ENCODE results near the gene ACAP2. TPM values are rescaled to one million over a fixed set of nuclear protein-coding genes. Genes with fewer than 3 reads are reported as not detected.
"Not testable (repeated sequence)": the region's sequence is repeated elsewhere in the genome, so short reads cannot be mapped to it uniquely, and the experiment has no call there.

The ACAP2 gene
- total RNA-seq, 1 donor from 2014 or later: 20.4 TPM

DNA sequence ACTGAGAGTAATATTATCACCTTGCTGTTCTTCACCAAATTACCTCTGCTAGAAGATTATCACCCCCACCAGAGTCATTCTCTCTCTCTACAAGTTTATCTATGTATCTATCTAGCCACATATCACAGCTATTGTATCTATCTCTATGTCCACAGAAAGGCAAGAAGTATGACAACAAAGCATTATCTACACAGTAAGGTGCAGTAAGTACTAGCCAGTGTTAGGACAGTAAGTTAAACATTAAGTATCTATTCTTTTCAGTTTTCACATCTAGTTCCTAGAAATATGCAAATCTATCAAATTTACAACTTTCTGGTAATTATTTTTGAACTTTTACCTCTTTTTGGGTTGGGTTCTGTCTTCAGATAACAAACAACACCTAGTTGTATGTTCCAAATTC is 145.4 kb downstream of the ACAP2 start:
- intact Hi-C loops (cut with DNase I): no loop called here
- peaks cover 22 to 28% of the 10 kb centered on the region in 2 donors for H3K36me3 ChIP-seq
- H3K4me3 ChIP-seq: no peak overlapping the region
- H3K4me1 ChIP-seq: no peaks in the 10 kb centered on the region
- TF ChIP-seq, protein P1, sequence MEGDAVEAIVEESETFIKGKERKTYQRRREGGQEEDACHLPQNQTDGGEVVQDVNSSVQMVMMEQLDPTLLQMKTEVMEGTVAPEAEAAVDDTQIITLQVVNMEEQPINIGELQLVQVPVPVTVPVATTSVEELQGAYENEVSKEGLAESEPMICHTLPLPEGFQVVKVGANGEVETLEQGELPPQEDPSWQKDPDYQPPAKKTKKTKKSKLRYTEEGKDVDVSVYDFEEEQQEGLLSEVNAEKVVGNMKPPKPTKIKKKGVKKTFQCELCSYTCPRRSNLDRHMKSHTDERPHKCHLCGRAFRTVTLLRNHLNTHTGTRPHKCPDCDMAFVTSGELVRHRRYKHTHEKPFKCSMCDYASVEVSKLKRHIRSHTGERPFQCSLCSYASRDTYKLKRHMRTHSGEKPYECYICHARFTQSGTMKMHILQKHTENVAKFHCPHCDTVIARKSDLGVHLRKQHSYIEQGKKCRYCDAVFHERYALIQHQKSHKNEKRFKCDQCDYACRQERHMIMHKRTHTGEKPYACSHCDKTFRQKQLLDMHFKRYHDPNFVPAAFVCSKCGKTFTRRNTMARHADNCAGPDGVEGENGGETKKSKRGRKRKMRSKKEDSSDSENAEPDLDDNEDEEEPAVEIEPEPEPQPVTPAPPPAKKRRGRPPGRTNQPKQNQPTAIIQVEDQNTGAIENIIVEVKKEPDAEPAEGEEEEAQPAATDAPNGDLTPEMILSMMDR (IDR thresholded peaks at IDR 0.05): no peak
- H3K27ac ChIP-seq: no peak overlapping the region
- H3K27me3 ChIP-seq: no peaks in the 10 kb centered on the region
- DNase-seq (ENCODE audit: low spot score in 2 of 2): no peak
- H3K9me3 ChIP-seq: no peaks in the 10 kb centered on the region

DNA sequence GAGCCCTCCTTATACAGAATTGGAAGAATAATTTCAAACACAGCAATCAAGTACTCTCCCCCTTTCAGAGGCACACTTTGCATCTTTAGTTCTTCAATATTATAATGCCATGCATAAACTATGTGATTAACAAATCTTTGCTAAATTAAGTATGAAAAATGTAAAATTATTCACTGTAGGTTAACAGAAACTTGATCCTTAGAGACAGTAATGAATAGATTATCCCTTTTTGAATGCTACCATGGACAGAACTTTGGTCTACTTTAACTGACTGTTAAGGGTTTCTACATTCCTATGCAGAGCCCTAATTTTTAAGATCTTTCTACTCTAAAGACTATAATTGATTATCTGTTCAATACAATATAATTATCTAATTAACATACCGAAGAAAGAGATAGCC is 146.2 kb downstream of the ACAP2 start:
- no peaks in the 10 kb centered on the region for H3K27me3 ChIP-seq
- H3K9me3 ChIP-seq: no peaks in the 10 kb centered on the region
- intact Hi-C loops (cut with DNase I): no loop called here
- TF ChIP-seq, protein P1 (IDR thresholded peaks at IDR 0.05): no peak
- H3K27ac ChIP-seq: no peak overlapping the region
- no peaks in the 10 kb centered on the region for H3K4me1 ChIP-seq
- H3K4me3 ChIP-seq: no peak overlapping the region
- H3K36me3 ChIP-seq: peaks cover 22 to 24% of the 10 kb centered on the region in 2 donors
- DNase-seq (ENCODE audit: low spot score in 2 of 2): no peak

DNA sequence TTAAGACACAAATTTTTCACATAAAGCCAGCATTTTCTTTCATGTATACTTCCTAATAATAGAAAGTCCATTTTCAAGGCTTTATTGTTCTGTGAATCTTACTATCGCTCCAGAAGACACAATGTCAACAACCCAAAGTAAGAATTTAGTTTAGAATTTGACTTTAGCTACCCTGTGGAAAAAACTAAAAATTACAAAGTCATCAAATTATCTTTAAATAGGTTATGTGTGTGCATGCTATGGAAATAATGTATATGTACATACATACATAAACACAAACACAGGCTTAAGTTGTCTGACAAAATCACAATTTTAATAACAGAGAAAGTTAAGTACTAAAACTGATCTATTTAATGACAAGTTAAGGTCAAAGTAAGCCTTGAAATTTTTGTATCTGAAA is 151.7 kb downstream of the ACAP2 start:
- no peak for DNase-seq (ENCODE audit: low spot score in 2 of 2)
- Histone ChIP-seq H3K4me1 (no peaks in the 10 kb centered on the region), H3K4me3 (no peak overlapping the region), H3K36me3 (peaks cover 27 to 42% of the 10 kb centered on the region in 2 donors), H3K27me3 (no peaks in the 10 kb centered on the region), H3K27ac (no peak overlapping the region), H3K9me3 (no peaks in the 10 kb centered on the region)
- intact Hi-C loops (cut with DNase I): no loop called here
- TF ChIP-seq, protein P1 (IDR thresholded peaks at IDR 0.05): no peak

DNA sequence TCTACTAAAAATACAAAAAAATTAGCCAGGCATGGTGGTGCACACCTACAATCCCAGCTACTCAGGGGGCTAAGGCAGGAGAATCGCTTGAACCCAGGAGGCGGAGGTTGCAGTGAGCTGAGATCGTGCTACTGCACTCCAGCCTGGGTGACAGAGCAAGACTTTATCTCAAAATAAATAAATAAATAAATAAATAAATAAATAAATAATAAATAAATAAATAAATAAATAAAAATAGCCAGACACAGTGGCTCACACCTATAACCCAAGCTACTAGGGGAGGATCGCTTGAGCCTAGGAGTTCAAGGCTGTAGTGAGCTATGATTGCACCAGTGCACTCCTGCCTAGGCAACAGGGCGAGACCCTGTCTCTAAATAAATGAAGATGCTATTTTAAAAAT is 152.2 kb downstream of the ACAP2 start:
- H3K27me3 ChIP-seq; H3K4me3 ChIP-seq; DNase-seq (ENCODE audit: low spot score in 2 of 2); H3K4me1 ChIP-seq; intact Hi-C loops (cut with DNase I); H3K27ac ChIP-seq; H3K9me3 ChIP-seq: not testable (repeated sequence)
- H3K36me3 ChIP-seq: peaks cover 26 to 46% of the 10 kb centered on the region in 2 donors

DNA sequence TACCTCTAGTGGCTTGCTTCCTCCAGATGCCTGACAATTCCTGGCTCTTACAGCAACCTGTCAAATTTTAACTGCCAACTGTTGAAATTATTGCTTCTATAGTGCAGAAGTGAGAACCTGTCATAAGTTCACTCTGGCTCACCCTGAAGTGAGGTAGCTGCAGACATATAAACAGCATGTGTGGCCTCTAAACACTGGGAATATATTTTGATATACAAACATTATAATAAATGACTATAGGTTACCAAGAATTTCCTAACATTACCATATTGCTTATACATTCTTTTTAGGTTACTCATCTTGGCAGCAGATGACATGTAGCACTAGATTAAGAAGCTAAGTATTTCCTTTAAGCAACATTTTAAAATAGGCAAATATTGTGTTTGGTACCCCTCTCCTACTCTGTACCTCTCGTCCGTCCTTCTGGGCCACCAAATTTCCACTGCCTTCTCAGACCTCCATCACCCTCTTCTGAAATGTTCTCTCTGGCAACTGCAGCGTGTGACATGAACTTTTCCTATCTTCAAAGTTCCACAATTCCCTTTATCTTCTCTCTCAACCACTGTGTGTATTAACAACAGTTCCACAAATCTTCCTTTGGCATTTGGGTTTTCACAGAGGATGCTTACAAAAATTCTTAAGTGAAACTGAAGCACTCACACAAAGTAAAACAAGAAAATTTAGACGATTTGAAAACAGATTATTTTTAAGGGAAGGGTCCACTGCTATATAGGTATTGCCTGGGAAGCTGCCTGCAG is 156.5 kb downstream of the ACAP2 start:
- no peaks in the 10 kb centered on the region for H3K27me3 ChIP-seq
- no peak for DNase-seq (ENCODE audit: low spot score in 2 of 2)
- H3K27ac ChIP-seq: no peak overlapping the region
- TF ChIP-seq, protein P1 (IDR thresholded peaks at IDR 0.05): no peak
- peaks cover 16 to 50% of the 10 kb centered on the region in 2 donors for H3K36me3 ChIP-seq
- no peaks in the 10 kb centered on the region for H3K9me3 ChIP-seq
- intact Hi-C loops (cut with DNase I): no loop called here
- no peaks in the 10 kb centered on the region for H3K4me1 ChIP-seq
- no peak overlapping the region for H3K4me3 ChIP-seq

DNA sequence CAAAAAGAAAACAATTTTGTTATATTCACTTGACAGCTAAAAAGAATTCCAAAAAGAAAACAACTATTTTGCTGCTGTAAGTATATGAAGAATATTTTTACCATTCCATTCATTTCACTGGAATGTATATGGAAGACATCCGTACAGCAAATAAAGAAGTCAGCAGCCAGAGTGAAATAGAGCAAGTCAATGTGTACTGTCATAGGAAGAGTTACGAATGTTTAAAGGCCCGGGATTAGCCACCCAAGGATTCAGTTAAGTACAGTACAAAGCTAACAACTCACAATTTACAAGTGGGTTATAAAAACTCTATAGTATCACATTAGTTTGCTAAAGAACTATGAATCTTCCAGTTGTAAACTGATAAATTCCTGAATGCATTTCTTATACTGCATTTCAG is 157.4 kb downstream of the ACAP2 start:
- DNase-seq (ENCODE audit: low spot score in 2 of 2): no peak
- H3K4me3 ChIP-seq: no peak overlapping the region
- no peaks in the 10 kb centered on the region for H3K27me3 ChIP-seq
- peaks cover 16 to 47% of the 10 kb centered on the region in 2 donors for H3K36me3 ChIP-seq
- H3K9me3 ChIP-seq: no peaks in the 10 kb centered on the region
- TF ChIP-seq, protein P1 (IDR thresholded peaks at IDR 0.05): no peak
- no peaks in the 10 kb centered on the region for H3K4me1 ChIP-seq
- H3K27ac ChIP-seq: no peak overlapping the region
- intact Hi-C loops (cut with DNase I): no loop called here

All from ascending aorta (tissue), 2 donors.